Activated CD4-positive, alpha-beta T cell treated with anti-CD3 and anti-CD28 coated beads, Interleukin-2, amount 50 U/mL, for 48 hours (primary cell): Measurements from ENCODE around the gene FOXF1.

Experiments
- DNase-seq, 2 experiments: peaks; one replicate each; pipeline ENCODE4 v3.0.0-alpha.2; 2020

Gene FOXF1

GRCh38 chr16:86517652-86518258 is 7.4 kb downstream of the FOXF1 start:
- peak; percentile 33 to 49 for DNase-seq

GRCh38 chr16:86519007-86519648 is 8.8 kb downstream of the FOXF1 start:
- DNase-seq = no peak

GRCh38 chr16:86519649-86520316 is 9.5 kb downstream of the FOXF1 start:
- DNase-seq = peak; percentile 57 to 68

GRCh38 chr16:86520317-86521210 is 10.2 kb downstream of the FOXF1 start:
- no peak for DNase-seq

- DNase-seq = no peak
Observed at GRCh38 chr16:86521236-86522197, 11.2 kb downstream of the FOXF1 start.

- DNase-seq = no peak
Observed at GRCh38 chr16:86522634-86523033, 12.3 kb downstream of the FOXF1 start.

- no peak for DNase-seq
Observed at GRCh38 chr16:86523166-86523740, 12.9 kb downstream of the FOXF1 start.

- DNase-seq = no peak
Observed at GRCh38 chr16:86524029-86524428, 13.7 kb downstream of the FOXF1 start.

GRCh38 chr16:86525696-86526095 is 15.4 kb downstream of the FOXF1 start:
- no peak for DNase-seq

- no peak for DNase-seq
Observed at GRCh38 chr16:86527366-86527765, 17.0 kb downstream of the FOXF1 start.

- no peak for DNase-seq
Observed at GRCh38 chr16:86528061-86528929, 18.0 kb downstream of the FOXF1 start.

- DNase-seq = no peak
Observed at GRCh38 chr16:86529160-86529559, 18.8 kb downstream of the FOXF1 start.

GRCh38 chr16:86530251-86531190 is 20.2 kb downstream of the FOXF1 start:
- no peak for DNase-seq

GRCh38 chr16:86531191-86531545 is 20.8 kb downstream of the FOXF1 start:
- no peak for DNase-seq

- no peak for DNase-seq
Observed at GRCh38 chr16:86531641-86532525, 21.6 kb downstream of the FOXF1 start.

- DNase-seq = no peak
Observed at GRCh38 chr16:86532526-86532815, 22.1 kb downstream of the FOXF1 start.

GRCh38 chr16:86533076-86533475 is 22.7 kb downstream of the FOXF1 start:
- DNase-seq = no peak

GRCh38 chr16:86533767-86534351 is 23.5 kb downstream of the FOXF1 start:
- no peak for DNase-seq
